Activated CD4-positive, alpha-beta T cell treated with anti-CD3 and anti-CD28 coated beads, Interleukin-2, amount 50 U/mL, for 4 hours (primary cell): ENCODE results near the gene TRPV5.

Source experiments
- DNase-seq, 2 experiments: peaks; one replicate each; pipeline ENCODE4 v3.0.0-alpha.2; 2020

The TRPV5 gene

GRCh38 chr7:142884286-142884640, 49.3 kb downstream of the TRPV5 start:
- DNase-seq: no peak

- DNase-seq: no peak
Measured at GRCh38 chr7:142883571-142884285, 49.8 kb downstream of the TRPV5 start.

GRCh38 chr7:142883145-142883544, 50.4 kb downstream of the TRPV5 start:
- no peak for DNase-seq

GRCh38 chr7:142882338-142882678, 51.2 kb downstream of the TRPV5 start:
- DNase-seq: no peak

GRCh38 chr7:142881586-142882337, 51.8 kb downstream of the TRPV5 start:
- no peak for DNase-seq

GRCh38 chr7:142880876-142881505, 52.6 kb downstream of the TRPV5 start:
- peak; percentile 24 to 25 for DNase-seq

GRCh38 chr7:142879060-142879459, 54.5 kb downstream of the TRPV5 start:
- no peak for DNase-seq

GRCh38 chr7:142878315-142878714, 55.2 kb downstream of the TRPV5 start:
- no peak for DNase-seq

- DNase-seq: no peak
Measured at GRCh38 chr7:142876991-142877910, 56.3 kb downstream of the TRPV5 start.

- DNase-seq: no peak
Measured at GRCh38 chr7:142876236-142876960, 57.1 kb downstream of the TRPV5 start.

- no peak for DNase-seq
Measured at GRCh38 chr7:142875456-142875855, 58.1 kb downstream of the TRPV5 start.

- DNase-seq: no peak
Measured at GRCh38 chr7:142874837-142875236, 58.7 kb downstream of the TRPV5 start.

GRCh38 chr7:142874409-142874808, 59.1 kb downstream of the TRPV5 start:
- no peak for DNase-seq

GRCh38 chr7:142873871-142874270, 59.7 kb downstream of the TRPV5 start:
- DNase-seq: no peak

GRCh38 chr7:142873281-142873784, 60.2 kb downstream of the TRPV5 start:
- no peak for DNase-seq

GRCh38 chr7:142872106-142872675, 61.4 kb downstream of the TRPV5 start:
- no peak for DNase-seq

GRCh38 chr7:142871260-142872105, 62.1 kb downstream of the TRPV5 start:
- no peak for DNase-seq

- no peak for DNase-seq
Measured at GRCh38 chr7:142870566-142871259, 62.8 kb downstream of the TRPV5 start.

- no peak for DNase-seq
Measured at GRCh38 chr7:142870147-142870559, 63.4 kb downstream of the TRPV5 start.

GRCh38 chr7:142869434-142869833, 64.1 kb downstream of the TRPV5 start:
- DNase-seq: no peak
